NCI-H146 treated with DMSO at 0.1 percent for 48 hours (cell line): ENCODE measurements around the gene SMCHD1.
"Not testable (repeated sequence)": the region's sequence is repeated elsewhere in the genome, so short reads cannot be mapped to it uniquely, and the experiment has no call there.

ENCODE experiments used
- DNase-seq: peaks from one replicate; lab custom pipeline; 2025; ENCODE audit not compliant: unreplicated experiment; lab: John Stamatoyannopoulos, UW

Gene SMCHD1

GRCh38 chr18:2850816-2851215 lies 195.3 kb downstream of the SMCHD1 start:
- DNase-seq, result no peak

DNA sequence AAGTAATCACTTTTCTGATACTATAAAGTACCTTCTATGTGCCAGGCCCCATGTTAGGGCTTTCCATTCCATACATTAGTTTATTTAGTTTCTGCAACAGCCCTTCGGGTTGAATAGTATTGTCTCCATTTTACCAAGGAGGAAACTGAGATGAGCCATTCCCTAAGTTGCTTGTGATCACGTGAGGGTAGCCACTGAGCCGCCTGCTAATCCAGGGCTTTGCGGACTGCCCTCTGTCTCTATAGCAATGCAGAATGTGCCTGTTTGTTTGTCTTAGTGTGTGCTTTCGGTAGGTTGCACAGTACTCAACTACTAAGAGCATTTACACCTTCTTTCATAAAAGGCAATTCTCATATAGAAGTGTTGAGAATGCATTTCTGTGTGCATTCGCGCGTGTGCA lies 196.2 kb downstream of the SMCHD1 start:
- no peak for DNase-seq

- not testable (repeated sequence) for DNase-seq
Measured at GRCh38 chr18:2852460-2852859, 196.9 kb downstream of the SMCHD1 start.

- no peak for DNase-seq
Measured at GRCh38 chr18:2853173-2853925, 197.8 kb downstream of the SMCHD1 start.

DNA sequence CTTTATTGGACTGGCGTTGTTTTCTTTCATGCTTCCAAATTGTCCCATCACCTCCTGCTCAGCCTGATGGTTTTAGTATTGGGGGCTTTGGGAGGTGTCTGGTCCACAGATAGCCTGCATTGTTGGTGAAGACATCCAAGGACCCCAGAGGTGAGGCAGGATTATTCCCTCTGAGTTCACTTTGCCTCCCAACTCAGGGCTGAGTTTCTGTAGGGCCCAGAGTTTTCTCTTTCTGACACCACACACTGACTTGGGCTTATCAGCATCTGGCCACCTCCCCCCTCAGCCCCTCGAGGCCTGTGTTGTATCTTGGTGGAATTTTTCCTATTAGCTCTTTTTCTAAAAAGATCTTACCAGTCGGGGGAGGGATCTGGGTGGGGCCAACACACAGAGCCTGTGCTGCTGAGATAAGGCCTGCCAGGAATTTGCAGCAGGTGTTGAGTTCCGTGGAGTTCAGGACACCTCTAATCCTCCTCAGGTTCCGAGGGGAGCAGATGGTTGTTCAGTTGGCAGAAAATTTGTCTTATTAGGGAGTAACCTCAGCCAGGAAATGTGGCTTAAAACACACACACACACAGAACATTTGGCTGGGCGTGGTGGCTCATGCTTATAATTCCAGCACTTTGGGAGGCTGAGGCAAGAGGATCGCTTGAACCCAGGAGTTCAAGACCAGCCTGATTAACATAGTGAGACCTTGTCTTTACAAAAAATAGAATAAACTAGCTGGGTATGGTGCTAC lies 198.6 kb downstream of the SMCHD1 start:
- DNase-seq, result no peak
